Measurements from ENCODE around the gene CYSLTR2. TPM values are rescaled to one million over a fixed set of nuclear protein-coding genes. Genes with fewer than 3 reads are reported as not detected.
A peak's percentile ranks its signal among the peaks of the same experiment; 100 is the strongest.

The CYSLTR2 gene
- total RNA-seq, 6 donors from 2014 or later, result under 0.01 to 2.0 (median 1.2) TPM

- Histone ChIP-seq H3K4me1 (no peaks in the 10 kb centered on the region), H3K9me3 (no peaks in the 10 kb centered on the region), H3K27me3 (no peaks in the 10 kb centered on the region), H3K27ac (no peak overlapping the region), H3K36me3 (no peaks in the 10 kb centered on the region), H3K4me3 (no peak overlapping the region)
- ATAC-seq (ENCODE audit: low FRiP score in 2 of 2) (no peak), DNase-seq (no peak)
- 90 to 91% methylated on average over 3 of the region's 3 CpGs for whole genome bisulfite sequencing, 2 donors
- no peak for TF ChIP-seq POLR2A (IDR thresholded peaks at IDR 0.05)
- no peak for TF ChIP-seq POLR2AphosphoS5 (IDR thresholded peaks at IDR 0.05)
- TF ChIP-seq EP300 (IDR thresholded peaks at IDR 0.05), result no peak
- TF ChIP-seq CTCF (IDR thresholded peaks at IDR 0.05), result no peak
Observed at GRCh38 chr13:48645845-48646244, 7.9 kb upstream of the CYSLTR2 start.

- Histone ChIP-seq H3K4me1 (no peaks in the 10 kb centered on the region), H3K9me3 (no peaks in the 10 kb centered on the region), H3K27me3 (no peaks in the 10 kb centered on the region), H3K27ac (no peak overlapping the region), H3K4me3 (no peak overlapping the region), H3K36me3 (no peaks in the 10 kb centered on the region)
- TF ChIP-seq EP300 (IDR thresholded peaks at IDR 0.05) (no peak), POLR2A (IDR thresholded peaks at IDR 0.05) (no peak), CTCF (IDR thresholded peaks at IDR 0.05) (no peak), POLR2AphosphoS5 (IDR thresholded peaks at IDR 0.05) (no peak)
- 100% methylated on average over 1 to 3 of the region's 3 CpGs for WGBS, 2 donors
- ATAC-seq (ENCODE audit: low FRiP score in 2 of 2) (no peak), DNase-seq (peak in 1 of 2 donors; percentile 22)
Observed at GRCh38 chr13:48646791-48647190, 6.9 kb upstream of the CYSLTR2 start.

- ATAC-seq (ENCODE audit: low FRiP score in 2 of 2), result no peak
- no peak overlapping the region for H3K4me3 ChIP-seq
- no peak for TF ChIP-seq POLR2A (IDR thresholded peaks at IDR 0.05)
- no peak for TF ChIP-seq POLR2AphosphoS5 (IDR thresholded peaks at IDR 0.05)
- no peak for TF ChIP-seq EP300 (IDR thresholded peaks at IDR 0.05)
- no peak for TF ChIP-seq CTCF (IDR thresholded peaks at IDR 0.05)
- no peaks in the 10 kb centered on the region for H3K9me3 ChIP-seq
- no peaks in the 10 kb centered on the region for H3K36me3 ChIP-seq
- WGBS, 2 donors, result 93 to 100% methylated on average over 2 of the region's 2 CpGs
- H3K27me3 ChIP-seq, result no peaks in the 10 kb centered on the region
- DNase-seq, result no peak
- no peak overlapping the region for H3K27ac ChIP-seq
- peaks cover 0 to 1% (median 0%) of the 10 kb centered on the region in 4 donors for H3K4me1 ChIP-seq
Observed at GRCh38 chr13:48647625-48648024, 6.1 kb upstream of the CYSLTR2 start.

- DNase-seq, result no peak
- WGBS, 2 donors, result 38 to 55% methylated on average over 2 of the region's 2 CpGs
- peaks cover 0 to 9% (median 5%) of the 10 kb centered on the region in 4 donors for H3K4me1 ChIP-seq
Observed at GRCh38 chr13:48648446-48648845, 5.3 kb upstream of the CYSLTR2 start.

More at GRCh38 chr13:48648446-48648845, 5.3 kb upstream of the CYSLTR2 start:
- no peak for ATAC-seq (ENCODE audit: low FRiP score in 2 of 2)
- H3K27me3 ChIP-seq, result no peaks in the 10 kb centered on the region
- no peak overlapping the region for H3K27ac ChIP-seq
- H3K4me3 ChIP-seq, result no peak overlapping the region
- H3K9me3 ChIP-seq, result no peaks in the 10 kb centered on the region
- TF ChIP-seq CTCF (IDR thresholded peaks at IDR 0.05) (no peak), POLR2AphosphoS5 (IDR thresholded peaks at IDR 0.05) (no peak), EP300 (IDR thresholded peaks at IDR 0.05) (no peak), POLR2A (IDR thresholded peaks at IDR 0.05) (no peak)
- no peaks in the 10 kb centered on the region for H3K36me3 ChIP-seq

All from upper lobe of left lung (tissue), 6 donors.